HG03103 (cell line): ENCODE results near the gene NRIP1.

ENCODE experiments used
- ATAC-seq: cut with Tn5 transposase; IDR thresholded peaks from one replicate; pipeline ENCODE4 v1.9.1; 2021; ENCODE audit warnings: low read depth; ENCODE audit not compliant: unreplicated experiment

Gene NRIP1

DNA sequence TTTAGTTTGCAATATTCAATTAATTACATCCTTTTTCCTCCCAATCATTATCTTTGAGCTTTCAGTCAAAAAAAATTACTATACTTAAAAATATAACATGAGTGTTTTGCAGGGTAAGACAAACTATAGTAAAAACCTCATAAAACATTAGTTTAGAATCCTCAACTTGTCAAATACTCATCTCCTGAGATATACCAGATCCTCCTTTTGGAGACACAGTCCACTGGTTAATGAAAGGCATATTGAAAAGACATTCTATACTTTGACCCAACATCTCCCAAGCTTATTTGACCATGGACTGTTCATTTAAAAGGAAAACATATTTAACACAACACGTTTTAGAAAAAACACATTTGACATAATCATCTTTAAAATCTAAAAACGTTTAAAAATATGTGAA, 52.8 kb downstream of the NRIP1 start:
- ATAC-seq: no peak

- no peak for ATAC-seq
Observed at GRCh38 chr21:15010645-15011044, 54.2 kb downstream of the NRIP1 start.

GRCh38 chr21:15009837-15010363, 54.9 kb downstream of the NRIP1 start:
- no peak for ATAC-seq

- ATAC-seq: no peak
Observed at GRCh38 chr21:15007716-15008296, 57.0 kb downstream of the NRIP1 start.

GRCh38 chr21:15006594-15007230, 58.1 kb downstream of the NRIP1 start:
- ATAC-seq: no peak

- no peak for ATAC-seq
Observed at GRCh38 chr21:15005391-15005790, 59.4 kb downstream of the NRIP1 start.

DNA sequence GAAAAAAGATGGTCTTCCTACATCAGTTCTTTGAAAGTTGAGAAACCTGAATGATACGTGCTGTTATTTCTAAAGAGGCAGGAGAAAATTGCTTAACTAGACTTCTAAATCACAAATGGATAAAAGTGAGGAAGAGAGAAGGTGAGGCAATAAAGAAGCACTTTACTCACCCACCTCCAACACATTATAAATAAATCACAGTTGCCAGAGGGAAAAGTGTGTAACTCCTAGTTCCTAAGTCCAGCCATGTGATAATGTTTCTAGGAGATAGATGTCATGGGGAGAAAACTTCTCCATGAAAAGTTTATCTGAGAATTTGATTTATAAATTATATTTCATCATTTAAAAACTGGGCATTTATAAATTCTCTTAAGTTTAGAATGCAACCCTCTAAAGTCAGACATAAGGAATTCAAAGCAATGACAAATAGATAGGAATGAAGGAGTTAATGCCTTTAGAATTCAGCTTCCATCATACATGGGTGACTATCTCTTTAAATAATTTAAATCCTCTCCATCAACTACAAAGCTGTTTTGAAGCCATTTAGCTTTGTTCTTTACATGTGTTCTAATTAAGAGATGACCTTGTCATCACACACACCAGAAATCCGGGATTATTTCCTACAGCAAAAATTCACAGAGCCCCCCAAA, 60.0 kb downstream of the NRIP1 start:
- ATAC-seq: no peak

GRCh38 chr21:15003463-15004135, 61.2 kb downstream of the NRIP1 start:
- no peak for ATAC-seq

- ATAC-seq: peak; percentile 93
Observed at GRCh38 chr21:15001857-15002606, 62.8 kb downstream of the NRIP1 start.

DNA sequence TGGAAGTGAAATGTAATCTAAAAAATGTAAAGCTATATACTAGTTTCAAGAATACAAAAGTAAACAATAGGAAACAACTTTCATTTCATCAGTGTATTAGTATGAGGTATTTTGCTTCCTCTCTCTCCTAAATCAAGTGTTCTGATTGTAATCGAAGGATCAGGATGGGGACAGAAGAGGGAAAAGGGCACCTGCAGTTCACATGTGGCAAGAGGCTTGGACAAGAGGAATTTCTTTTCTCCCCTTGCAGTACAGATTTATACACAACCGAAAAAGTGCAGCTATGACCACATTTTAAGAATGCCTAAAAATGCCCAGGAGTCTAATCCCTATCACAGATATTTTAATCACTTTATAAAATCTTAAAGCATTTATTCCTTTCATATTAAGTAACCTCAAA, 63.7 kb downstream of the NRIP1 start:
- no peak for ATAC-seq

- no peak for ATAC-seq
Observed at GRCh38 chr21:15000081-15000480, 64.7 kb downstream of the NRIP1 start.

GRCh38 chr21:14998784-14999183, 66.0 kb downstream of the NRIP1 start:
- no peak for ATAC-seq

- no peak for ATAC-seq
Observed at GRCh38 chr21:14998336-14998735, 66.5 kb downstream of the NRIP1 start.

DNA sequence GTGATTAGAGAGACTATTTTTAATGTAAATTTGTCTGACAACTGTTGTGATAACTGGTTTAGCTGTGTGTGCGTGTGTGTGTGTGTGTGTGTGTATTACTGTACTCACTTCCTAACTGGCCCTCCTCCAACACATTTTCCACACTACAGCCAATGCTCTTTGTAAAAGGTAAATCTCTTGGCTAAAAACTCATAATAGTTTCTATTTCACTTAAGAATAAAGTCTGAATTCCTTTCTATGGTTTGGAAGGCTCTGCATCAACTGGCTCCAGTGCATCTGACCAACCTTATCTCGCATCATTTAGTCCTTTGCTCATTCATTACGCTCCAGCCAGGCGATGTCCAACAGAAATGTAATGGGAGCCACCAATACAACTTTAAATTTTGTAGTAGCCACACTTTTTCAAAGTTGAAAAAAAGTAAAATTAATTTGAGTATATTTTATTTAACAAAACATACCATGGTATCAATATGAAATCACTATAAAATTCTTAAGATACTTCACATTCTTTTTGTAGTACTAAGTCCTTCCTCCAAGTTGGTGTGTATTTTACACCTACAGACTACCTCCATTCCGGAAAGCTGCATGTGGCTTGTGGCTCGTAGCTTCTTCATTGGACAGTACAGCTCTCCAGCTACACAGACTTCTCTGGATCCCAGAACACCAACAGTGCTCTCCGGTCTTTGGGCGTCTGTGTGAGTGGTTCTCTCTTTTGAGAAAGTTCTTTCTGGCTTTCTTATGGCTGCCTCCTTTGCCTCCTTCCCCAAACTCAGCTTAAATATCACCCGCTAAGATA, 68.9 kb downstream of the NRIP1 start:
- ATAC-seq: no peak

GRCh38 chr21:14995226-14995625, 69.6 kb downstream of the NRIP1 start:
- ATAC-seq: no peak

DNA sequence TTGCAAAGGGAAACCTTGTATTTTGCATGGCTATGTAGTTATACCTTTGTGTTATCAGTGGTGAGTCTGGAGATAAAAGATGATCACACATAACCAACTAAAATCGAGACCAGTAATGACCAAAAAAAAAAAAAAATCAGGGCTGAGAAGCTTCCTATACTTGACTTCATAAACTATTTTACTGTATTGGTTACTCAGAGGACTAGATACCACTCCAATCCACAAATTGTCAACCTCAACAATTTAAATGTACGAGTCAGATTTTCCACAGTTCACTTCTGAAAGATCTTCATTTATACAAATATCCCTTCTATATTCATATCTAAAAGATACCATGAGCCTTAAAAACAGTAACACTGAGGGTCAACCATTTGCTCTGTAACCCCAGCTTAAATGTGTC, 71.7 kb downstream of the NRIP1 start:
- ATAC-seq: no peak

DNA sequence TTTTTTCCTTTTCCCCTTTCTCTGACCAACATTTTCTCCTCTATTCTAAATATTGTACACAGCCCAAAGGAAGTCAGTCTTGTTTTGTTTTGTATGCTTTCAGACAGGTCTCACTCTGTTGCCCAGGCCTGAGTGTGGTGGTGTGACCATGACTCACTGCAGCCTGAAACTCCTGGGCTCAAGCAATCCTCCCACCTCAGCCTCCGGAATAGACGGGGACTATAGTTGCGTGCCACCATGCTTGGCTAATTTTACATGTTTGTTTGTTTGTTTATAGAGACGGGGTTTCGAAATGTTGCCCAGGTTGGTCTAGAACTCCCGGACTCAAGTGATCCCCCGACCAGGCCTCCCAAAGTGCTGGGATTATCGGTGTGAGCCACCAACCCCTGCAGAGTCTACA, 72.8 kb downstream of the NRIP1 start:
- no peak for ATAC-seq

GRCh38 chr21:14989359-14989758, 75.4 kb downstream of the NRIP1 start:
- no peak for ATAC-seq

DNA sequence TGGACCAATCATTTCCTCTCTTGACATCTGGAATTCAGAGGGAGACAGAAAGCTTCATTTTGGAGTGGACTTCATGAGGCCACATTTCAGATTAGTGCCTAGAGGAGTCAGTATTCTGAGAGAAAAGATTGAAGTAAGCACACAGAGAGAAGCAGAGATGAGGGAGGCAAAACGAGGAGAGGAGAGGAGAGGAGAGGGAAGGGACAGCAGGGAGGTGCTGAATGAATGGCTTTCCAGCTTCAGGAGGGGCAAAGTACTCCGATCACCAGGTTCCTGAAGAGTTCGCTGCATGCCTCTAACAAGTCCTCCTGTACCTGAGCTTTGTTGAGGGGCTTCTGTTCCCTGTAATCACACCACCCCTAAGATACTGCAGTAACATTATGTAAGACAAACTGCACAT, 76.0 kb downstream of the NRIP1 start:
- ATAC-seq: no peak
